ENCODE measurements around the gene CLTCL1. TPM values are rescaled to one million over a fixed set of nuclear protein-coding genes. Genes with fewer than 3 reads are reported as not detected.

The CLTCL1 gene
- total and polyA plus RNA-seq, 2 experiments from 2014 or later: 6.6 to 15.1 TPM

GRCh38 chr22:19173047-19174035, 118.2 kb downstream of the CLTCL1 start:
- Histone ChIP-seq H3K9me2 (ENCODE audit: insufficient read depth) (no peaks in the 10 kb centered on the region), H3K36me3 (ENCODE audit: insufficient read depth) (no peaks in the 10 kb centered on the region), H2AFZ (no peak overlapping the region), H3F3A (replicated peaks; ENCODE audit: low read depth) (peaks cover 31% of the 10 kb centered on the region), H3K4me2 (peak overlapping the region; percentile 100), H3K27me3 (ENCODE audit: insufficient read depth) (peaks cover 29% of the 10 kb centered on the region), H3K4me1 (ENCODE audit: insufficient read depth) (peaks cover 40% of the 10 kb centered on the region), H3K27ac (ENCODE audit: low read depth) (peak overlapping the region; percentile 88), H4K20me1 (replicated peaks; ENCODE audit: insufficient read depth) (peaks cover 7% of the 10 kb centered on the region), H3K4me3 (peak overlapping the region; percentile 98; the same call in 1 of the 2 replicates), H3K79me2 (replicated peaks; ENCODE audit: insufficient read depth) (peaks cover 32% of the 10 kb centered on the region)
- ATAC-seq: no peak
- H3K27me3 Mint-ChIP-seq (ENCODE audit: insufficient read depth, low read depth, poor library complexity): peaks cover 62% of the 10 kb centered on the region
- peak overlapping the region; percentile 91; the same call in 1 of the 2 replicates for H3K27ac Mint-ChIP-seq
- no peak for DNase-seq (ENCODE audit: low spot score)
- peaks cover 16% of the 10 kb centered on the region; the same call in 2 of the 3 replicates for H3K36me3 Mint-ChIP-seq (ENCODE audit: low read depth)
- H3K9me3 Mint-ChIP-seq: no peaks in the 10 kb centered on the region; the same call in 2 of the 3 replicates
- peaks cover 51% of the 10 kb centered on the region for H3K4me1 Mint-ChIP-seq
- TF ChIP-seq EZH2 (IDR thresholded peaks at IDR 0.05; ENCODE audit: low read depth, unreplicated experiment) (no peak), CTCF (conservative IDR thresholded peaks at IDR 0.05; ENCODE audit: low read depth in 2 of 2) (no peak), NANOG (IDR thresholded peaks at IDR 0.05; ENCODE audit: borderline replicate concordance) (no peak), REST (IDR thresholded peaks at IDR 0.05; ENCODE audit: unreplicated experiment) (no peak), ZNF462 (CRISPR knock-in tag; IDR thresholded peaks at IDR 0.05) (no peak), ETS1 (IDR thresholded peaks at IDR 0.05) (no peak), CREB1 (CRISPR knock-in tag; IDR thresholded peaks at IDR 0.05; ENCODE audit: low read depth) (no peak), ZNF331 (CRISPR knock-in tag; IDR thresholded peaks at IDR 0.05; ENCODE audit: low read depth) (no peak), JUNB (IDR thresholded peaks at IDR 0.05; ENCODE audit: unreplicated experiment) (no peak), EZH2phosphoT487 (IDR thresholded peaks at IDR 0.05; ENCODE audit: unreplicated experiment) (no peak), POLR2AphosphoS5 (IDR thresholded peaks at IDR 0.05; ENCODE audit: low read depth) (no peak), ZNF114 (CRISPR knock-in tag; IDR thresholded peaks at IDR 0.05) (no peak), STAT1 (IDR thresholded peaks at IDR 0.05; ENCODE audit: unreplicated experiment) (no peak)
- peak overlapping the region; percentile 94 for H3K4me3 Mint-ChIP-seq

Measured in GM23338 (cell line).